Right cardiac atrium (tissue), 5 donors: ENCODE data around the gene PROM2. TPM values are rescaled to one million over a fixed set of nuclear protein-coding genes. Genes with fewer than 3 reads are reported as not detected.
A peak's percentile ranks its signal among the peaks of the same experiment; 100 is the strongest.

Experiments used
- ATAC-seq, 2 donors: fragments of 200-7000 bp; cut with Tn5 transposase; one replicate each; pipeline versions ENCODE4 v1.8.0 to v1.9.1; 2020; ENCODE audit warnings: moderate library complexity in 2 of 2, mild to moderate bottlenecking in 1 of 2
- DNase-seq, 3 donors: peaks; one replicate each; pipeline ENCODE4 v3.0.0-alpha.2; 2020
- H3K27ac ChIP-seq: one replicate; pipeline ENCODE4 v1.5.1; 2013; ENCODE audit warnings: mild to moderate bottlenecking, low read length, control low read depth, moderate library complexity
- H3K27me3 ChIP-seq: one replicate; pipeline ENCODE4 v1.6.1; 2013; ENCODE audit not compliant: control insufficient read depth, insufficient read depth
- H3K4me1 ChIP-seq: one replicate; pipeline ENCODE4 v1.6.1; 2013; ENCODE audit warnings: low read length; ENCODE audit not compliant: control insufficient read depth, insufficient read depth
- H3K4me3 ChIP-seq: one replicate; pipeline ENCODE4 v1.5.1; 2013; ENCODE audit warnings: low read length, control low read depth
- H3K9me3 ChIP-seq: one replicate; pipeline ENCODE4 v1.6.1; 2013; ENCODE audit warnings: low read length; ENCODE audit not compliant: control insufficient read depth
- WGBS: extraction: QIAGEN DNeasy Blood & Tissue Kit; methylation state at CpG from one replicate; pipeline ENCODE4 v1.1.7; 2013; 5-methylcytosine and 5-hydroxymethylcytosine counted together
- intact Hi-C, 4 donors: fragments of 100-400 bp; cut with DNase I; formaldehyde crosslinking; loops; one replicate each; pipeline versions ENCODE4 v1.11.0 to v1.14.0; 2022 to 2023
- polyA plus RNA-seq: library from polyadenylated mRNA; stranded (reverse); fragments of 200-250 nt; gene quantifications from one replicate; pipeline ENCODE4 v1.2.3, GENCODE V29; 2013
- total RNA-seq, 4 donors: library from RNA; stranded (reverse); fragmentation: NEBNext Ultra II Directional; extraction: Animal tissue kit (Norgen Biotek cat#: 25700); gene quantifications; one replicate each; pipeline ENCODE4 v1.2.1, GENCODE V29; 2021
- donor health status: healthy with polysubstance abuse.
- donor health status: DM: no; HTN: yes; CAD: no.
- donor health status: DM: no; HTN: no; CAD: no.
- donor health status: DM: no; HTN: yes; CAD: no; lungs with severe emphysema.
- donor health status: DM: yes; HTN: yes; CAD: no.

PROM2 gene
- total and polyA plus RNA-seq, 5 donors, result 0.66 to 1.6 (median 1.1) TPM

DNA sequence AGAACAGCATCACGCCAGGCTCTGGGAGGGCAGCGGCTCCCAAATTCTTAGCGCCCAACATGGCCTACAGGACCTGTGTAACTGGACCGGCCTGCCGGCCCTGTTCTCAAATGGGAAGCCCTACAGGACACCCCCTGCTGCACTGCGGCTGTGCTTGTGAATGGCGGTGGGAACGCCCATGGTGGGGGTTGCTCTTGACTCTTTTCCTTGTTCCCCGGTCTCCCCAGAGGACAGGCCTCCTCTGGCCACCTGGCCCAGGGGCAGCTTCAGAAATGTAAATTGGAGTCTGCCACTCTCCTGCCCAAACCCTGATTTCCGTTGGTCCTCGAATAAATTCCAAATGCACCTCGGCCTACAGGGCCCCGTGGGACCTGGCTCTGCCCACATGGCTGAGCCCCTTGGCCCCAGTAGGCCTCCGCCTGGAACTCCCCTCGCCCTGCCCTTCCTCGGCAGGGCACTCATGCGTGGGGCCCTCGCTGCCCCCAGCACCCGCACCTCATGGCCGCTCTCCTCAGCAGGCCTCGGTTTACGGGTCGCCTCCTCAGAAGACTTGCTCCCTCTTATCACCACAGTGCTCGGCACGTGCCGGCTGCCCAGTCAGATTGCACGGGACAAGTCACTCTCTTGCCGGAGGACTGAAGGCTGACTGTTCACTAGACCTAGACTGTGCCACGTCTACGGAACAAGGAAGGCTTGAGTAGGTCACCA is 52.3 kb downstream of the PROM2 start:
- Histone ChIP-seq H3K4me1 (no peaks in the 10 kb centered on the region), H3K27ac (no peak overlapping the region), H3K27me3 (no peaks in the 10 kb centered on the region), H3K4me3 (no peak overlapping the region), H3K9me3 (no peaks in the 10 kb centered on the region)
- peak in 2 of 3 donors; percentile 24 to 51 for DNase-seq
- WGBS, result 92% methylated on average over 30 of the region's 30 CpGs
- no peak for ATAC-seq
- intact Hi-C loops, result no loop called here

DNA sequence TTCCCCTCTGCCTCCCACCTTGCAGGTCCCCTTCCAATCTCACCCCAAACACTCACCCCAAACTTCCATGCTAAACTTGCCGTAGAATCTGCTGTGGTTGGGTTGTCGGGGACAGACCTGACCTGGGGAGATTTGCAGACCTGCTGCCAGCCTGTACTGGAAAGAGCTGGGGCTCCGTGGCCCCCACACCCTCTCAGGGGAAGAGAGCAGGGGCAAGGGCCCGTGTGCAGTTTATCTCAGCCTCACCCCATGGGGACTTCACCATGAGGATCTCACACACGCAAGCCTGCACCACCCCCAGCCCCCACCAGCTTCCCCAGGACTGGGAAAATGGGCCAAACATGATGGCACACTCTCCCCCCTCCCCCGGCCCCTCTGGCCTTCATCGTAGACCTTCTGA is 53.6 kb downstream of the PROM2 start:
- DNase-seq (peak in 1 of 3 donors; percentile 15), ATAC-seq (no peak)
- intact Hi-C loops, result no loop called here
- H3K4me3 ChIP-seq, result no peak overlapping the region
- H3K27me3 ChIP-seq, result no peaks in the 10 kb centered on the region
- no peak overlapping the region for H3K27ac ChIP-seq
- no peaks in the 10 kb centered on the region for H3K4me1 ChIP-seq
- no peaks in the 10 kb centered on the region for H3K9me3 ChIP-seq
- WGBS, result 71% methylated on average over 7 of the region's 7 CpGs

DNA sequence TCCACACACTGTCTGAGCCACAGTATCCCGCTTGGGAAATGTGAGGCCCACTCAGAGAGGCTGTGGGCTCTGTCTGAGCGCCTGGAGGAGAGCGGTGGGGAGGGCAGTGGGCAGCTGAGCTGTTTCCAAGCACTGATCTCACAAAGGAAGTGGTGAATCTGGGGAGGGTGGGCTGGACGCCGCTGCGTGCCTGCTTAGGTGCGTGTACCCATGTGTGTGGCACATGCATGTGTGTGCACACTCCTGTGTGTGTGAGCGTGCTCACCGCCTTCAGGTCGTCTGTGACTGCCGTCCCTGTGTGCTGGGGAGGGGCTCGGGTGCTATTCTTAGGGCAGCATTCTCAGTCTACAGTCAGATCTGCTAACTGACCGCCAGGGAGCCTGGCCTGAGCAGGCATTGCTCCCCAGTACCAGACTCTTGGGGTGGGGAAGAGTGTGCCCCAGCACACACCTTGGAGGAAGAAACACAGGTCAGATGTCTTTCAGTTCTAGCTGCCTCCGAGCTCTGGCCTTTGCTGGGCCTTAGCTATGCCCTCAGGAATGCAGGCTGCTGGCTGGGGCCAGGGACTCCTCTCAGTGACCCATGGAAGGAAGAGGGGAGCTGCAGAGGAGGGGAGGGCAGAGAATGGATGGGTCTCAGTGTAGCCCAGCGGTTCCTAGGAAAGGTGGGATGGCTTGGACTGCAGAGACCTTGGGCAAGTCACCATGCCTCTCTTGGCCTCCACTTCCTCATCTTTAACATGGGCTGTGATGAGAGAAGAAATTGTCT is 54.3 kb downstream of the PROM2 start:
- intact Hi-C loops, result no loop called here
- DNase-seq (peak in 1 of 3 donors; percentile 19), ATAC-seq (no peak)
- Histone ChIP-seq H3K4me1 (no peaks in the 10 kb centered on the region), H3K27me3 (no peaks in the 10 kb centered on the region), H3K4me3 (no peak overlapping the region), H3K9me3 (no peaks in the 10 kb centered on the region), H3K27ac (no peak overlapping the region)
- 56% methylated on average over 15 of the region's 15 CpGs for WGBS

DNA sequence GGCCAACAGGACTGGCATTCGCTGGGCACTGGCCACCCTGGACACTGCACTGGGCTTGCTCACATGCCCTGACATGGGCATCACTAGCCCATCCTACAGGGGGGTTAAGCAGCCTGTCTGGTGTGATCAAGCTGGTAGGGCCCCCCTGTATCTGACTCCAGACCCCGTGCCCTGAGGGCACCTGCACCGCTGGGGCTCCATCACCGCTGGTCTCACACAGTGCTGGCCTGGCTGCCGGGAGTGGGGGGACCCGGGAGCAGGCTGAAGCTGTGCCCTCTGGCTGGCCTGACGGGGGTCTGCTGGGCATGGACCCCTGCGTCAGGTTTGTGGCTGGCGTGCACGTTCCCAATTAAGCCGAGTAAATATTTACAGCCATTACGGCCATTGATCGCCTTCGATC is 55.2 kb downstream of the PROM2 start:
- no peaks in the 10 kb centered on the region for H3K9me3 ChIP-seq
- 93% methylated on average over 14 of the region's 14 CpGs for WGBS
- intact Hi-C loops, result no loop called here
- H3K27me3 ChIP-seq, result no peaks in the 10 kb centered on the region
- ATAC-seq (no peak), DNase-seq (peak in 1 of 3 donors; percentile 45)
- no peaks in the 10 kb centered on the region for H3K4me1 ChIP-seq
- H3K27ac ChIP-seq, result no peak overlapping the region
- H3K4me3 ChIP-seq, result no peak overlapping the region

DNA sequence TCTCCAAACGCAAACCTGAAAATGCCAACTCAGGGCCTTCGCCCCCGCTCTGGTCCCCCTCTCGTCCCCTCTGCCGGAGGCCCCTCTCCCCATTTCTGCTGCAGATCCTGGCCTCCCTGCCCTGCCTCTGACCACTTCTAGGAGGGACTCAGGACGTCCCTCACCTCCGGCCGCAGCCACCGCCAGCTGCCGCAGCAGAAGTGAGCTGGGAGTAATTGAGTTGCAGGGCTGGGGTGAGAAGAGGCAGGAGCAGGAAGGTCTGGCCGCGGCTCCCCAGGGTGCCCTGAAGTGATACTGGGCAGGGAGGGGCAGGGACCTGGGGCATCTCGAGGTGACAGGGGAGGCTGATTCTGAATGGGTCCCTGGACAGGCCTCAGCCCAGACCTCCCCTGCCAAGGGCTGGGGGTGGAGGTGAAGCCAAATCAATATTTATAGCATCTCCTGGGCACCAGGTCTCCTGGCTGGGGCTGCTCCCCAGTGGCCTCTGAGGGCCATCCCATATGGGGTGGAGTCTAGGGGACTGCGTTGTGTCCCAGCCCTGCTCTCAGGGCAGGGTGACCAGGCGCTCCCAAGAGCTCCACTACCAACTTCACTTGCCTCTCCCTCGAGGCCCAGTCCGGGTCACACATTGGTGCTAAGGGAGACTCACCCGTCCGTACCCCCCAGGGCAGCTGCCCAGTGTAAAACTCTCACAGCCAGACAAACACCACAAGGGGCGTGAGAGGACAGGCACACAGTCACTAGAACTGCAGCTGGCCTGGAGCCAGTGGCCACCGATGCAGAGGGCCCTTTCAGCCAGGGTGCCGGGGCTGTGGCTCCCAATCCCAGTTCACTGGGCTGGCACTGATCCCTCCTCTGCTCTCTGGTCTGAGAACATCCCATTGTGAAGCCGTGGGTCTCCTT is 55.9 kb downstream of the PROM2 start:
- no peaks in the 10 kb centered on the region for H3K27me3 ChIP-seq
- 76% methylated on average over 23 of the region's 23 CpGs for WGBS
- DNase-seq (peak in 1 of 3 donors; percentile 47), ATAC-seq (no peak)
- no peak overlapping the region for H3K4me3 ChIP-seq
- H3K9me3 ChIP-seq, result no peaks in the 10 kb centered on the region
- intact Hi-C loops, result no loop called here
- no peaks in the 10 kb centered on the region for H3K4me1 ChIP-seq
- H3K27ac ChIP-seq, result no peak overlapping the region

DNA sequence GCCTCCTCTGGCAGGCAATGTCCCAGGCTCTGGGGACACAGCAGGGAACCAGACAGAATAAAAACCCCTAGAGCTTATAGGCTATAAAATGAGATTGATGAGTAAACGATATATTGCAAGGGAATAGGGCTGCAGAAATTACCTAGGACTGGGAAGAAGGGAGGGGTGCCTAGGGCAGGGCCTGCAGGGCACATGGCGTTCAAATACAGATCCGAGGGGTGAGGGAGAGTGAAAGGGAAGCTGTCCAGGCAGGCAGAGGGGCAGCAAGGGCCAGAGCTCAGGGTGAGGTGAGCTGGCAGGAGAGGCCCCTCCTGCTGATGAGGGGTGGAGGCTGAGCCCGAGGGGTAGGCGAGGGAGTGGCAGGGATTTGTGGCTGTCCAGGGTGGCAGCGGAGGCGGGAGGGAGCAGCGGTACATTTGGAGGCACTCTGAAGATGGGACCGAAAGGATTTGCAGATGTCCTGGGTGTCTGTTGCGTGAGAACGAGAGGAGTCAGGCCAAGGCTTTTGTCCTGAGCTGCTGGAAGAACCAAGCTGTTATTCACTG is 56.6 kb downstream of the PROM2 start:
- ATAC-seq (no peak), DNase-seq (peak in 1 of 3 donors; percentile 35)
- Histone ChIP-seq H3K27me3 (no peaks in the 10 kb centered on the region), H3K4me1 (no peaks in the 10 kb centered on the region), H3K4me3 (no peak overlapping the region), H3K27ac (no peak overlapping the region), H3K9me3 (no peaks in the 10 kb centered on the region)
- WGBS, result 85% methylated on average over 11 of the region's 11 CpGs
- intact Hi-C loops, result no loop called here

DNA sequence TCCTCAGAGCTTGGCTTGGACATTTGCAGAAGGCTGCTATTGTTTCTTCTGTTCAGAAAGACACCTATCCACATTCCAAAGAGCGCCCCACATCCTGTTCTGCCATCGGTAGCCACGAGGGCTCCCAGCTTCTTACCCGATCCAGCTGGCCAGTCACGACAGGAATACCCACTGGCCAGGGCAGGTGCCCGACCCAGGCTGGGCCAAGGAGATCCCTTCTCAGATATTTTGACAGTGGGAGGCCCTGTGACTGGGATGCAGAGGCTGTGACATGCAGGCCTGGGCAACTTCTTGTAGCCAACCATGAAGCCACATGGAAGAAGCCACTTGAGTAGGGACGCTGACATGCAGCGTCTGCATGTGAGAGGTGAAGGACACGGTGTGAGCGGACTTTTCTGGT is 57.4 kb downstream of the PROM2 start:
- no peak overlapping the region for H3K27ac ChIP-seq
- WGBS, result 86% methylated on average over 10 of the region's 10 CpGs
- H3K27me3 ChIP-seq, result no peaks in the 10 kb centered on the region
- H3K4me1 ChIP-seq, result no peaks in the 10 kb centered on the region
- peak in 1 of 3 donors; percentile 21 for DNase-seq
- H3K4me3 ChIP-seq, result no peak overlapping the region
- intact Hi-C loops, result no loop called here
- no peak for ATAC-seq
- no peaks in the 10 kb centered on the region for H3K9me3 ChIP-seq

DNA sequence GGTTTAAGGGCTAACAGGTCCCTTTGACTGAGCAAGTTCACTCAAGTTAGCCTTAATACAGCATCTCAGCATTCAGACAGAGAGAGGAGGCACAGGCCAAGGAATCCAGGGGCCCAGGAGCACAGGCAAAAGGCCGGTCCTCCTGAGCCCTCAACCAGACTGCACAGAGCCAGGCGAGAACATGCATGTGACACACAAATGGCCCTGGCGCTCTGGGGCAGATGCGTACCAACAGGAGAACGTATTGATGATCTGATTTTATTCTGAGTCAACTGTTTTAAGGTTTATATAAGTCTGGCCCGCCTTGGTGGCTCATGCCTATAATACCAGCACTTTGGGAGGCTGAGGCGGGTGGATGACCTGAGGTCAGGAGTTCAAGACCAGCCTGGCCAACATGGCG is 57.8 kb downstream of the PROM2 start:
- no peak overlapping the region for H3K4me3 ChIP-seq
- no peak overlapping the region for H3K27ac ChIP-seq
- no peaks in the 10 kb centered on the region for H3K9me3 ChIP-seq
- H3K4me1 ChIP-seq, result no peaks in the 10 kb centered on the region
- intact Hi-C loops, result no loop called here
- no peak for ATAC-seq
- H3K27me3 ChIP-seq, result no peaks in the 10 kb centered on the region
- DNase-seq, result peak in 1 of 3 donors; percentile 8
- 94% methylated on average over 8 of the region's 8 CpGs for WGBS

DNA sequence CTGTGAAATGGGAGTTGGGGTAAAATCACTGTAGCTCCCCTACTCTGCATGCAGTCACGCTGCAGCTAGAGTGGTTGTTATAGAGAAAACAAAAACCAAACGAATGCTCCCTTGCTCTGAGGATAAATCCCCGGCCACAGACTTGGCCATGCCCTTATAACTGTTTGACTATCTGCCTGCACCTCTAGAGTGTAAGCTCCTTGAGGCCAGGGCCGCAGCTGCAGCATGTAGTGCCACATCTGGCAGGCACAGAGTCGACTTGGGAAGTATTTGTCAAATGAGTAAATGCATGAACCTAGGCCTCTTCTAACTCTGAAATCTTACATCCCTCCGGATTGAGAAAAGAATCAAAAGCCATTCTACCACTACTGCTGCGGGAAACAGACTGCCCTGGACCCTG is 58.8 kb downstream of the PROM2 start:
- no peaks in the 10 kb centered on the region for H3K4me1 ChIP-seq
- no peak overlapping the region for H3K4me3 ChIP-seq
- intact Hi-C loops, result no loop called here
- DNase-seq, result no peak
- H3K9me3 ChIP-seq, result no peaks in the 10 kb centered on the region
- 82% methylated on average over 7 of the region's 7 CpGs for WGBS
- H3K27me3 ChIP-seq, result no peaks in the 10 kb centered on the region
- ATAC-seq, result no peak
- H3K27ac ChIP-seq, result no peak overlapping the region

DNA sequence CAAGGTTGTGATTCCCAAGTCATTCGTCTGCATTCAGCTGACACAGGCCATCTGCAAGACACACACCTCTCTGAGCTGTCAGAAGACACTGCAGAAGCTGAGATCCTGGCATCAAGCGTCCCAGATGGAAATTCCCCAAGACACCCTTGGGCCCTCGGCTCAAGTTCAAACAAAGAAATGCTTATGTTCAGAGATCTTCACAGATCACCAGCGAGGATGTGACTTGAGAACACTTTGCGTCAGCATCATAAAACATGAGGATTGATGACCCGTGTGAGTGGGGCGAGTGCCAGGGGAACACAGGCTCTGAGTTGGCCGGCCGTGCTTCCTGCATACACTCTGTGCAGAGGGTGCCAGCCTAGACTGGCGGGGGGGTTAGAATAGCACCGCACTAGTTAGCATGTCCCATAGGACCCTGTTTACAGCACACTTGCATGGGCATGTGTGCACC is 59.7 kb downstream of the PROM2 start:
- 75% methylated on average over 11 of the region's 11 CpGs for WGBS
- intact Hi-C loops, result no loop called here
- Histone ChIP-seq H3K27me3 (no peaks in the 10 kb centered on the region), H3K27ac (no peak overlapping the region), H3K4me3 (no peak overlapping the region), H3K4me1 (no peaks in the 10 kb centered on the region), H3K9me3 (no peaks in the 10 kb centered on the region)
- ATAC-seq (peak in 1 of 2 donors; percentile 36), DNase-seq (peak in 1 of 3 donors; percentile 22)
